OCI-LY1 (cell line): Measurements from ENCODE around the gene FEV.

ENCODE experiments used
- H2AFZ ChIP-seq: fragments of 200-600 bp; sonication (generic), shearing (Covaris generic); 2 replicates; pipeline ENCODE4 v1.6.0; 2014; ENCODE audit warnings: antibody characterized with exemption, mild to moderate bottlenecking, low read length
- H3F3A ChIP-seq: fragments of 200-600 bp; sonication (generic), shearing (Covaris generic); 2 replicates; pipeline ENCODE4 v1.6.0; 2014; ENCODE audit warnings: mild to moderate bottlenecking, antibody characterized with exemption, low read length, moderate library complexity; ENCODE audit not compliant: insufficient read depth
- H3K27ac ChIP-seq: fragments of 200-600 bp; sonication (generic); 2 replicates; pipeline ENCODE4 v1.5.1; 2014; ENCODE audit warnings: low read length, mixed run types, mild to moderate bottlenecking, low read depth; ENCODE audit not compliant: poor library complexity, severe bottlenecking
- H3K27me3 ChIP-seq: fragments of 200-600 bp; sonication (generic); 2 replicates; pipeline ENCODE4 v1.6.0; 2014; ENCODE audit warnings: antibody characterized with exemption, mild to moderate bottlenecking, low read length, moderate library complexity; ENCODE audit not compliant: insufficient read depth
- H3K36me3 ChIP-seq: fragments of 200-600 bp; sonication (generic); 2 replicates; pipeline ENCODE4 v1.6.1; 2014; ENCODE audit warnings: mild to moderate bottlenecking, antibody characterized with exemption, low read length, moderate library complexity, mixed read lengths; ENCODE audit not compliant: insufficient read depth
- H3K4me1 ChIP-seq: fragments of 200-600 bp; sonication (generic); 2 replicates; pipeline ENCODE4 v1.5.1; 2014; ENCODE audit warnings: mild to moderate bottlenecking, low read length, moderate library complexity; ENCODE audit not compliant: insufficient read depth, severe bottlenecking
- H3K4me2 ChIP-seq: fragments of 200-600 bp; sonication (generic), shearing (Covaris generic); 2 replicates; pipeline ENCODE4 v1.6.1; 2014; ENCODE audit warnings: low read length
- H3K4me3 ChIP-seq: fragments of 200-600 bp; sonication (generic); 2 replicates; pipeline ENCODE4 v1.5.1; 2014; ENCODE audit warnings: low read length, low read depth, mild to moderate bottlenecking, mixed read lengths; ENCODE audit not compliant: poor library complexity, severe bottlenecking
- H3K79me2 ChIP-seq: fragments of 200-600 bp; shearing (Covaris generic); 2 replicates; pipeline ENCODE4 v1.6.1; 2016; ENCODE audit warnings: mixed run types, low read length, mixed read lengths; ENCODE audit not compliant: insufficient read depth
- H3K9ac ChIP-seq: fragments of 200-600 bp; sonication (generic), shearing (Covaris generic); 2 replicates; pipeline ENCODE4 v1.6.1; 2014; ENCODE audit warnings: mild to moderate bottlenecking, low read length, mixed read lengths
- H3K9me2 ChIP-seq: fragments of 200-600 bp; sonication (generic), shearing (Covaris generic); 2 replicates; pipeline ENCODE4 v1.6.1; 2014; ENCODE audit warnings: low read depth, mild to moderate bottlenecking, low read length, mixed read lengths
- H3K9me3 ChIP-seq: fragments of 200-600 bp; shearing (Covaris generic); 2 replicates; pipeline ENCODE4 v1.6.1; 2014; ENCODE audit warnings: low read length, mixed read lengths
- H4K20me1 ChIP-seq: fragments of 200-600 bp; sonication (generic), shearing (Covaris generic); 2 replicates; pipeline ENCODE4 v1.6.0; 2016; ENCODE audit warnings: mild to moderate bottlenecking, low read length; ENCODE audit not compliant: insufficient read depth
- CTCF ChIP-seq: fragments of 200-600 bp; sonication (generic), shearing (Covaris generic); IDR thresholded peaks from 2 replicates; pipeline ENCODE4 v1.5.1; 2017; ENCODE audit warnings: mild to moderate bottlenecking, antibody characterized with exemption, low read length, moderate library complexity, mixed read lengths
- EZH2 ChIP-seq: fragments of 200-600 bp; sonication (generic), shearing (Covaris generic); IDR thresholded peaks from 2 replicates; pipeline ENCODE4 v1.8.0; 2017; ENCODE audit warnings: borderline replicate concordance, mixed run types, mild to moderate bottlenecking, antibody characterized with exemption, low read length, moderate library complexity, mixed read lengths

FEV gene

GRCh38 chr2:218964041-218964771, 20.8 kb downstream of the FEV start:
- no peaks in the 10 kb centered on the region for H3K4me1 ChIP-seq
- H3K9me2 ChIP-seq = no peaks in the 10 kb centered on the region
- H3K4me2 ChIP-seq = no peak overlapping the region
- no peak overlapping the region for H2AFZ ChIP-seq
- no peaks in the 10 kb centered on the region for H4K20me1 ChIP-seq
- H3K9me3 ChIP-seq = no peaks in the 10 kb centered on the region
- no peaks in the 10 kb centered on the region for H3K79me2 ChIP-seq
- no peak overlapping the region for H3K27ac ChIP-seq
- no peak overlapping the region for H3K4me3 ChIP-seq
- no peak for TF ChIP-seq EZH2
- TF ChIP-seq CTCF = no peak
- H3K36me3 ChIP-seq = no peaks in the 10 kb centered on the region
- no peak overlapping the region for H3K9ac ChIP-seq
- no peaks in the 10 kb centered on the region for H3K27me3 ChIP-seq
- H3F3A ChIP-seq = no peaks in the 10 kb centered on the region

- Histone ChIP-seq H3K4me3 (no peak overlapping the region), H3F3A (no peaks in the 10 kb centered on the region), H2AFZ (no peak overlapping the region), H3K79me2 (no peaks in the 10 kb centered on the region), H3K4me2 (no peak overlapping the region), H4K20me1 (no peaks in the 10 kb centered on the region), H3K9ac (no peak overlapping the region), H3K36me3 (no peaks in the 10 kb centered on the region), H3K27me3 (no peaks in the 10 kb centered on the region), H3K9me3 (no peaks in the 10 kb centered on the region), H3K27ac (no peak overlapping the region), H3K4me1 (peaks cover 3% of the 10 kb centered on the region), H3K9me2 (no peaks in the 10 kb centered on the region)
- TF ChIP-seq CTCF (no peak), EZH2 (no peak)
These were observed 21.4 kb downstream of the FEV start for GRCh38 chr2:218963601-218964000.

- Histone ChIP-seq H3K79me2 (no peaks in the 10 kb centered on the region), H3K27me3 (no peaks in the 10 kb centered on the region), H3K9me2 (no peaks in the 10 kb centered on the region), H3K27ac (no peak overlapping the region), H3K4me2 (no peak overlapping the region), H3K4me3 (no peak overlapping the region), H3K36me3 (no peaks in the 10 kb centered on the region), H4K20me1 (no peaks in the 10 kb centered on the region), H2AFZ (no peak overlapping the region), H3F3A (no peaks in the 10 kb centered on the region), H3K9ac (no peak overlapping the region), H3K4me1 (peaks cover 3% of the 10 kb centered on the region), H3K9me3 (no peaks in the 10 kb centered on the region)
- TF ChIP-seq EZH2 (no peak), CTCF (no peak)
These were observed 22.0 kb downstream of the FEV start for GRCh38 chr2:218962859-218963492.
